ENCODE data around the gene PCDHB4.

- no peak for TF ChIP-seq CTCF (IDR thresholded peaks at IDR 0.05; ENCODE audit: low read depth, low read length, poor library complexity, severe bottlenecking)
- no peak for TF ChIP-seq EZH2phosphoT487 (IDR thresholded peaks at IDR 0.05; ENCODE audit: borderline replicate concordance, low read length)
Measured at GRCh38 chr5:141095263-141095641, 26.4 kb upstream of the PCDHB4 start.

Data from DOHH2 (cell line).